Endothelial cell of umbilical vein (primary cell): ENCODE data around the gene MROH8. TPM values are rescaled to one million over a fixed set of nuclear protein-coding genes. Genes with fewer than 3 reads are reported as not detected.

Experiments used
- BruUV-seq: library from RNA; stranded (reverse); fragments of 400-500 nt; replicated peaks from 2 replicates; lab custom pipeline; 2021; lab: Mats Ljungman, UMichigan
- CTCF ChIA-PET: fragments of 300-600, 350-600 bp; sonication (Branson Sonifier 250); formaldehyde crosslinking; loops from one replicate; lab custom pipeline; 2021; ENCODE audit warnings: antibody characterized with exemption, inconsistent platforms; lab: Charles Lee
- POLR2A ChIA-PET: fragments of 300-600, 350-600 bp; sonication (Branson Sonifier 250); formaldehyde crosslinking; loops from one replicate; lab custom pipeline; 2021; ENCODE audit warnings: antibody characterized with exemption, inconsistent platforms; lab: Charles Lee
- DNase-seq: peaks from one replicate; pipeline ENCODE4 v3.0.0-alpha.2; 2011; ENCODE audit warnings: low read depth, low spot score
- FAIRE-seq: peaks from 2 replicates; lab custom pipeline; 2011; peaks lifted over from hg19 to GRCh38; lab: Jason Lieb, UNC
- H2AFZ ChIP-seq: 2 replicates; pipeline ENCODE4 v1.6.0; 2012; ENCODE audit warnings: low read depth, low read length, control low read depth, inconsistent platforms
- H3K27ac ChIP-seq: 2 replicates; pipeline ENCODE4 v1.5.1; 2011; ENCODE audit warnings: low read depth, mild to moderate bottlenecking, control low read depth, low read length, moderate library complexity; ENCODE audit not compliant: insufficient read depth
- H3K27me3 ChIP-seq, 2 experiments: 2 replicates each; pipeline versions ENCODE4 v1.6.0 to v1.6.1; 2011; ENCODE audit warnings: low read length in 2 of 2, mixed read lengths in 1 of 2; ENCODE audit not compliant: control insufficient read depth in 2 of 2, insufficient read depth in 2 of 2
- H3K36me3 ChIP-seq, 2 experiments: 2 replicates in 1 of 2; 3 replicates in 1 of 2; pipeline ENCODE4 v1.5.1; 2011; ENCODE audit warnings: low read length in 2 of 2, mild to moderate bottlenecking in 1 of 2, moderate library complexity in 1 of 2; ENCODE audit not compliant: control insufficient read depth in 2 of 2, insufficient read depth in 2 of 2; ENCODE audit errors: extremely low read depth in 1 of 2
- H3K4me1 ChIP-seq: 3 replicates; pipeline ENCODE4 v1.5.1; 2011; ENCODE audit warnings: mild to moderate bottlenecking, low read length; ENCODE audit not compliant: control insufficient read depth, insufficient read depth; ENCODE audit errors: extremely low read depth
- H3K4me2 ChIP-seq: 2 replicates; pipeline ENCODE4 v1.6.1; 2011; ENCODE audit warnings: low read length, control low read depth, mixed read lengths; ENCODE audit not compliant: insufficient read depth
- H3K4me3 ChIP-seq, 3 experiments: fragments of 200-600 bp in 1 of 3; sonication (generic), shearing (Covaris generic) in 1 of 3; replicated peaks in 1 of 3; 2 replicates each; pipeline ENCODE4 v1.5.1; 2011 to 2016; ENCODE audit warnings: control low read depth in 3 of 3, low read length in 3 of 3, mild to moderate bottlenecking in 2 of 3, inconsistent platforms in 1 of 3, low read depth in 1 of 3, moderate library complexity in 1 of 3; ENCODE audit not compliant: insufficient read depth in 1 of 3
- H3K79me2 ChIP-seq: 2 replicates; pipeline ENCODE4 v1.6.0; 2012; ENCODE audit warnings: low read length, inconsistent platforms; ENCODE audit not compliant: control insufficient read depth, insufficient read depth
- H3K9ac ChIP-seq: replicated peaks from 2 replicates; pipeline ENCODE3; 2011; ENCODE audit warnings: low read length, control low read depth; ENCODE audit not compliant: insufficient read depth; ENCODE audit errors: extremely low read depth
- H3K9me1 ChIP-seq: replicated peaks from 3 replicates; pipeline ENCODE4 v1.6.0; 2011; ENCODE audit warnings: mild to moderate bottlenecking, low read length; ENCODE audit not compliant: control insufficient read depth, insufficient read depth; ENCODE audit errors: extremely low read depth
- H3K9me3 ChIP-seq: replicated peaks from 2 replicates; pipeline ENCODE4 v1.5.1; 2012; ENCODE audit warnings: low read length, inconsistent platforms; ENCODE audit not compliant: control insufficient read depth, insufficient read depth
- H4K20me1 ChIP-seq: replicated peaks from 2 replicates; pipeline ENCODE3; 2011; ENCODE audit warnings: mild to moderate bottlenecking, low read length; ENCODE audit not compliant: control insufficient read depth, insufficient read depth; ENCODE audit errors: extremely low read depth
- EZH2 ChIP-seq: IDR thresholded peaks from 2 replicates; pipeline ENCODE4 v1.6.1; 2012; ENCODE audit warnings: borderline replicate concordance, low read depth, mild to moderate bottlenecking, moderate library complexity, low read length, inconsistent platforms; ENCODE audit not compliant: severe bottlenecking
- FOS ChIP-seq: IDR thresholded peaks from 2 replicates; pipeline ENCODE4 v1.6.1; 2011; ENCODE audit warnings: mild to moderate bottlenecking, low read length, moderate library complexity, borderline replicate concordance; ENCODE audit not compliant: insufficient read depth
- GATA2 ChIP-seq: IDR thresholded peaks from 2 replicates; pipeline ENCODE4 v1.7.0; 2011; ENCODE audit warnings: low read depth, mild to moderate bottlenecking, moderate library complexity, mixed read lengths, low read length; ENCODE audit not compliant: insufficient read length, insufficient read depth
- JUN ChIP-seq: IDR thresholded peaks from 2 replicates; pipeline ENCODE4 v1.6.1; 2011; ENCODE audit warnings: borderline replicate concordance, low read depth; ENCODE audit not compliant: insufficient read length, insufficient read depth
- MYC ChIP-seq: IDR thresholded peaks from one replicate; pipeline ENCODE4 v1.6.1; 2011; ENCODE audit warnings: mild to moderate bottlenecking, low read depth, low read length
- POLR2A ChIP-seq: IDR thresholded peaks from 2 replicates; pipeline ENCODE4 v1.6.1; 2012; ENCODE audit warnings: low read depth, mild to moderate bottlenecking, control low read depth, low read length
- POLR2AphosphoS5 ChIP-seq: IDR thresholded peaks from 2 replicates; pipeline ENCODE4 v1.6.1; 2012; ENCODE audit warnings: low read depth, mild to moderate bottlenecking, control low read depth, low read length, moderate library complexity; ENCODE audit not compliant: insufficient read depth
- dilution Hi-C: fragments of 300-500 bp; cut with MboI; formaldehyde crosslinking; loops from one replicate; pipeline ENCODE4 v1.15.0; 2019; ENCODE audit warnings: low sequenced_read_pairs; ENCODE audit not compliant: extremely low pct_ligation_motif_present
- intact Hi-C: fragments of 100-400 bp; cut with micrococcal nuclease; formaldehyde crosslinking; loops from one replicate; pipeline ENCODE4 v1.10.0; 2022
- polyA plus RNA-seq, 4 experiments: library from polyadenylated mRNA; depleted of rRNA in 3 of 4; stranded (reverse) in 3 of 4; unstranded in 1 of 4; fragments of >200 nt; gene quantifications; 2 replicates each; pipeline versions ENCODE4 v1.2.1 to v1.2.3, GENCODE V29; 2011 to 2012; ENCODE audit warnings: missing spikeins in 1 of 4
- total RNA-seq: library from RNA; stranded (reverse); gene quantifications from 2 replicates; pipeline ENCODE4 v1.2.3, GENCODE V29; 2021
- TF ChIP-seq, protein P1 (sequence below), 2 donors: IDR thresholded peaks; 1 replicate in 1 of 2; 2 replicates in 1 of 2; pipeline ENCODE4 v1.5.1; 2011; ENCODE audit warnings: low read length in 2 of 2, mild to moderate bottlenecking in 2 of 2, moderate library complexity in 2 of 2, control low read depth in 1 of 2, inconsistent platforms in 1 of 2, low read depth in 1 of 2; ENCODE audit not compliant: insufficient read depth in 1 of 2; ENCODE audit errors: extremely low read depth in 1 of 2
- TF ChIP-seq, protein P2 (sequence below): IDR thresholded peaks from 2 replicates; pipeline ENCODE4 v1.6.1; 2011; ENCODE audit not compliant: insufficient read depth, insufficient read length

The MROH8 gene
- total and polyA plus RNA-seq, 2 donors (not counting 3 experiments of a cell fraction or from before 2014, with no cell fraction given), result 1.3 to 1.5 TPM

- no peak overlapping the region for H2AFZ ChIP-seq
- no peaks in the 10 kb centered on the region for H3K9me1 ChIP-seq
- no peak overlapping the region for H3K9ac ChIP-seq
- H3K27me3 ChIP-seq, result no peaks in the 10 kb centered on the region
- no peaks in the 10 kb centered on the region for H3K79me2 ChIP-seq
- dilution Hi-C loops (no loop called here), intact Hi-C loops (no loop called here)
- H3K4me1 ChIP-seq, result no peaks in the 10 kb centered on the region
- FAIRE-seq (no peak), DNase-seq (no peak)
- H3K4me2 ChIP-seq, result no peak overlapping the region
- H3K27ac ChIP-seq, result no peak overlapping the region
- no peak overlapping the region for H3K4me3 ChIP-seq
- TF ChIP-seq POLR2A (no peak), POLR2AphosphoS5 (no peak), GATA2 (no peak), EZH2 (no peak), MYC (no peak), JUN (no peak), FOS (no peak)
- TF ChIP-seq, protein P1, sequence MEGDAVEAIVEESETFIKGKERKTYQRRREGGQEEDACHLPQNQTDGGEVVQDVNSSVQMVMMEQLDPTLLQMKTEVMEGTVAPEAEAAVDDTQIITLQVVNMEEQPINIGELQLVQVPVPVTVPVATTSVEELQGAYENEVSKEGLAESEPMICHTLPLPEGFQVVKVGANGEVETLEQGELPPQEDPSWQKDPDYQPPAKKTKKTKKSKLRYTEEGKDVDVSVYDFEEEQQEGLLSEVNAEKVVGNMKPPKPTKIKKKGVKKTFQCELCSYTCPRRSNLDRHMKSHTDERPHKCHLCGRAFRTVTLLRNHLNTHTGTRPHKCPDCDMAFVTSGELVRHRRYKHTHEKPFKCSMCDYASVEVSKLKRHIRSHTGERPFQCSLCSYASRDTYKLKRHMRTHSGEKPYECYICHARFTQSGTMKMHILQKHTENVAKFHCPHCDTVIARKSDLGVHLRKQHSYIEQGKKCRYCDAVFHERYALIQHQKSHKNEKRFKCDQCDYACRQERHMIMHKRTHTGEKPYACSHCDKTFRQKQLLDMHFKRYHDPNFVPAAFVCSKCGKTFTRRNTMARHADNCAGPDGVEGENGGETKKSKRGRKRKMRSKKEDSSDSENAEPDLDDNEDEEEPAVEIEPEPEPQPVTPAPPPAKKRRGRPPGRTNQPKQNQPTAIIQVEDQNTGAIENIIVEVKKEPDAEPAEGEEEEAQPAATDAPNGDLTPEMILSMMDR (IDR thresholded peaks at IDR 0.05; ENCODE audit: extremely low read depth in 1 of 2, insufficient read depth in 1 of 2, low read depth in 1 of 2, low read length in 2 of 2), result no peak
- TF ChIP-seq, protein P2, sequence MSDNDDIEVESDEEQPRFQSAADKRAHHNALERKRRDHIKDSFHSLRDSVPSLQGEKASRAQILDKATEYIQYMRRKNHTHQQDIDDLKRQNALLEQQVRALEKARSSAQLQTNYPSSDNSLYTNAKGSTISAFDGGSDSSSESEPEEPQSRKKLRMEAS, result no peak
- BruUV-seq, result no TSS peak
- POLR2A ChIA-PET, result no interaction called here
- CTCF ChIA-PET, result no interaction called here
- H3K36me3 ChIP-seq, result no peaks in the 10 kb centered on the region
- no peaks in the 10 kb centered on the region for H3K9me3 ChIP-seq
- no peaks in the 10 kb centered on the region for H4K20me1 ChIP-seq
Measured at GRCh38 chr20:37147250-37147649, 32.1 kb downstream of the MROH8 start.
